PC-3 (cell line): ENCODE results near the gene NEURL3. TPM values are rescaled to one million over a fixed set of nuclear protein-coding genes. Genes with fewer than 3 reads are reported as not detected.

Source experiments
- ATAC-seq: fragments of 200-7000 bp; cut with Tn5 transposase; 2 replicates; pipeline ENCODE4 v1.9.1; 2020; ENCODE audit warnings: mild to moderate bottlenecking, moderate library complexity
- BruUV-seq: library from RNA; stranded (reverse); fragments of 400-500 nt; replicated peaks from 2 replicates; lab custom pipeline; 2021; lab: Mats Ljungman, UMichigan
- CTCF ChIA-PET: fragments of 300-600 bp; sonication (Branson Sonifier 250); formaldehyde crosslinking; loops from one replicate; lab custom pipeline; 2022; ENCODE audit warnings: antibody characterized with exemption; lab: Charles Lee
- POLR2A ChIA-PET: fragments of 300-600 bp; sonication (Branson Sonifier 250); formaldehyde crosslinking; loops from one replicate; lab custom pipeline; 2022; ENCODE audit warnings: antibody characterized with exemption; ENCODE audit not compliant: unreplicated experiment; lab: Charles Lee
- DNase-seq: peaks from one replicate; pipeline ENCODE4 v3.0.0-alpha.2; 2015
- H2AFZ ChIP-seq: fragments of 300-600 bp; sonication (generic); 2 replicates; pipeline ENCODE4 v1.6.0; 2016; ENCODE audit warnings: antibody characterized with exemption, low read length
- H3F3A ChIP-seq: fragments of 300-600 bp; sonication (generic); one replicate; pipeline ENCODE4 v1.6.0; 2017; ENCODE audit warnings: antibody characterized with exemption, low read length, control low read depth, mild to moderate bottlenecking; ENCODE audit not compliant: unreplicated experiment
- H3K27ac ChIP-seq: fragments of 300-600 bp; sonication (generic); 2 replicates; pipeline ENCODE4 v1.5.1; 2016; ENCODE audit warnings: mild to moderate bottlenecking, low read length
- H3K27me3 ChIP-seq: fragments of 300-600 bp; sonication (generic); 2 replicates; pipeline ENCODE4 v1.6.1; 2016; ENCODE audit warnings: low read length, mixed read lengths
- H3K36me3 ChIP-seq: fragments of 300-600 bp; sonication (generic); 2 replicates; pipeline ENCODE4 v1.6.1; 2016; ENCODE audit warnings: low read depth, mixed run types, low read length, mixed read lengths
- H3K4me1 ChIP-seq: fragments of 300-600 bp; sonication (generic); 2 replicates; pipeline ENCODE4 v1.5.1; 2016; ENCODE audit warnings: low read length; ENCODE audit not compliant: insufficient read depth
- H3K4me2 ChIP-seq: fragments of 300-600 bp; sonication (generic); 2 replicates; pipeline ENCODE4 v1.6.0; 2016; ENCODE audit warnings: low read length
- H3K4me3 ChIP-seq: fragments of 300-600 bp; sonication (generic); 2 replicates; pipeline ENCODE4 v1.5.1; 2016; ENCODE audit warnings: mild to moderate bottlenecking, low read length, mixed read lengths
- H3K79me2 ChIP-seq: fragments of 300-600 bp; sonication (generic); 2 replicates; pipeline ENCODE4 v1.6.1; 2017; ENCODE audit warnings: low read length, mixed read lengths
- H3K9ac ChIP-seq: fragments of 300-600 bp; sonication (generic); 2 replicates; pipeline ENCODE4 v1.6.0; 2016; ENCODE audit warnings: mild to moderate bottlenecking, low read length
- H3K9me2 ChIP-seq: fragments of 300-600 bp; sonication (generic); replicated peaks from 2 replicates; pipeline ENCODE4 v1.6.1; 2016; ENCODE audit warnings: mixed run types, low read length, mixed read lengths
- H3K9me3 ChIP-seq: fragments of 300-600 bp; sonication (generic); 2 replicates; pipeline ENCODE4 v1.6.1; 2016; ENCODE audit warnings: low read length, mixed read lengths
- H4K20me1 ChIP-seq: fragments of 300-600 bp; sonication (generic); 2 replicates; pipeline ENCODE4 v1.6.1; 2016; ENCODE audit warnings: low read length, mixed read lengths
- CTCF ChIP-seq: fragments of 300-600 bp; sonication (generic); conservative IDR thresholded peaks from 2 replicates; pipeline ENCODE4 v1.5.1; 2017; ENCODE audit warnings: antibody characterized with exemption, low read depth, mild to moderate bottlenecking, low read length
- EZH2 ChIP-seq: fragments of 300-600 bp; sonication (generic); IDR thresholded peaks from one replicate; pipeline ENCODE4 v1.6.1; 2017; ENCODE audit warnings: antibody characterized with exemption, mild to moderate bottlenecking, low read length; ENCODE audit not compliant: unreplicated experiment
- EZH2phosphoT487 ChIP-seq: fragments of 300-600 bp; sonication (generic); IDR thresholded peaks from 2 replicates; pipeline ENCODE4 v1.6.1; 2018; ENCODE audit warnings: mild to moderate bottlenecking, antibody characterized with exemption, low read length, borderline replicate concordance
- intact Hi-C: fragments of 100-400 bp; cut with micrococcal nuclease; formaldehyde crosslinking; loops from 2 replicates; pipeline ENCODE4 v1.9.0; 2023
- total RNA-seq: library from RNA; depleted of rRNA; stranded (reverse); fragments of >200 nt; gene quantifications from 2 replicates; pipeline ENCODE4 v1.2.3, GENCODE V29; 2014

NEURL3 gene
- total RNA-seq, 1 experiment from 2014 or later: 0.18 TPM

- Histone ChIP-seq H2AFZ (no peak overlapping the region), H3K9ac (no peak overlapping the region), H3K27me3 (no peaks in the 10 kb centered on the region), H3K4me1 (peaks cover 21% of the 10 kb centered on the region), H3F3A (no peaks in the 10 kb centered on the region), H3K27ac (no peak overlapping the region), H3K79me2 (no peaks in the 10 kb centered on the region), H3K4me3 (no peak overlapping the region), H3K36me3 (no peaks in the 10 kb centered on the region; the same call in 1 of the 2 replicates), H3K4me2 (no peak overlapping the region), H3K9me2 (no peaks in the 10 kb centered on the region), H3K9me3 (no peaks in the 10 kb centered on the region), H4K20me1 (no peaks in the 10 kb centered on the region)
- TF ChIP-seq EZH2 (no peak), EZH2phosphoT487 (no peak), CTCF (no peak)
- ATAC-seq (no peak), DNase-seq (no peak)
- intact Hi-C loops: no loop called here
- ChIA-PET CTCF (no interaction called here), POLR2A (no interaction called here)
- BruUV-seq: no TSS peak
Observed at GRCh38 chr2:96541398-96542152, 36.4 kb upstream of the NEURL3 start.

GRCh38 chr2:96540136-96540535 lies 35.0 kb upstream of the NEURL3 start:
- no peak for TF ChIP-seq EZH2
- no peak for TF ChIP-seq EZH2phosphoT487
- TF ChIP-seq CTCF: no peak
- Histone ChIP-seq H3K27me3 (no peaks in the 10 kb centered on the region), H3K79me2 (no peaks in the 10 kb centered on the region), H3K9me2 (no peaks in the 10 kb centered on the region), H3K4me1 (peaks cover 21% of the 10 kb centered on the region), H3K9ac (no peak overlapping the region), H2AFZ (no peak overlapping the region), H3K27ac (peak overlapping the region; percentile 15; the same call in 1 of the 2 replicates), H3K4me2 (peak overlapping the region; percentile 44; the same call in 1 of the 2 replicates), H3K9me3 (no peaks in the 10 kb centered on the region), H4K20me1 (no peaks in the 10 kb centered on the region), H3K4me3 (no peak overlapping the region), H3F3A (no peaks in the 10 kb centered on the region), H3K36me3 (no peaks in the 10 kb centered on the region)
- ChIA-PET CTCF (interaction anchor here (1.2 to 1.5 kb wide), 2 partner anchors 10 to 14 kb away, joined by 3 to 7 read pairs; no protein-coding TSS in a partner anchor), POLR2A (no interaction called here)
- BruUV-seq: no TSS peak
- DNase-seq (peak; percentile 90), ATAC-seq (peak; percentile 75)
- intact Hi-C loops: no loop called here

GRCh38 chr2:96539215-96539920 lies 34.2 kb upstream of the NEURL3 start:
- TF ChIP-seq CTCF (no peak), EZH2 (no peak), EZH2phosphoT487 (no peak)
- no peaks in the 10 kb centered on the region for H3K27me3 ChIP-seq
- peaks cover 21% of the 10 kb centered on the region for H3K4me1 ChIP-seq
- CTCF ChIA-PET: interaction anchor here (1.2 to 1.5 kb wide), 2 partner anchors 11 to 15 kb away, joined by 3 to 7 read pairs; no protein-coding TSS in a partner anchor
- H3K27ac ChIP-seq: no peak overlapping the region
- no peaks in the 10 kb centered on the region for H3K9me2 ChIP-seq
- H2AFZ ChIP-seq: no peak overlapping the region
- H3K79me2 ChIP-seq: no peaks in the 10 kb centered on the region
- no peaks in the 10 kb centered on the region for H3K9me3 ChIP-seq
- H4K20me1 ChIP-seq: no peaks in the 10 kb centered on the region
- POLR2A ChIA-PET: no interaction called here
- ATAC-seq (no peak), DNase-seq (no peak)
- intact Hi-C loops: no loop called here
- no peaks in the 10 kb centered on the region for H3K36me3 ChIP-seq
- no peaks in the 10 kb centered on the region for H3F3A ChIP-seq
- no peak overlapping the region for H3K4me3 ChIP-seq
- H3K4me2 ChIP-seq: peak overlapping the region; percentile 44; the same call in 1 of the 2 replicates
- H3K9ac ChIP-seq: no peak overlapping the region
- BruUV-seq: no TSS peak
